SU-DHL-6 (cell line): ENCODE data around the gene LRRC73.

ENCODE experiments used
- H2AFZ ChIP-seq: fragments of 200-600 bp; sonication (generic); 2 replicates; pipeline ENCODE4 v1.6.1; 2014; ENCODE audit warnings: low read depth, mild to moderate bottlenecking, moderate library complexity, mixed read lengths, antibody characterized with exemption, low read length; ENCODE audit not compliant: severe bottlenecking
- H3F3A ChIP-seq: fragments of 200-600 bp; shearing (Covaris generic); 2 replicates; pipeline ENCODE4 v1.6.0; 2016; ENCODE audit warnings: antibody characterized with exemption, mild to moderate bottlenecking; ENCODE audit not compliant: insufficient read depth
- H3K27ac ChIP-seq: fragments of 200-600 bp; sonication (generic); 2 replicates; pipeline ENCODE4 v1.5.1; 2016; ENCODE audit warnings: low read depth, mild to moderate bottlenecking, low read length, moderate library complexity, mixed read lengths
- H3K27me3 ChIP-seq: fragments of 200-600 bp; sonication (generic), shearing (Covaris generic); 2 replicates; pipeline ENCODE4 v1.6.0; 2014; ENCODE audit warnings: mild to moderate bottlenecking, low read length
- H3K36me3 ChIP-seq: fragments of 200-600 bp; sonication (generic); 2 replicates; pipeline ENCODE4 v1.6.1; 2014; ENCODE audit warnings: mild to moderate bottlenecking, low read length, mixed read lengths
- H3K4me2 ChIP-seq: fragments of 300-600, 200-600 bp; shearing (Covaris generic), sonication (generic); 2 replicates; pipeline ENCODE4 v1.6.0; 2014; ENCODE audit warnings: low read length, low read depth, mild to moderate bottlenecking; ENCODE audit not compliant: poor library complexity, severe bottlenecking
- H3K4me3 ChIP-seq: fragments of 200-600 bp; sonication (generic); 2 replicates; pipeline ENCODE4 v1.5.1; 2014; ENCODE audit warnings: antibody characterized with exemption, low read length, mild to moderate bottlenecking, mixed read lengths; ENCODE audit not compliant: insufficient read depth, poor library complexity, severe bottlenecking
- H3K79me2 ChIP-seq: fragments of 200-600 bp; sonication (generic); 2 replicates; pipeline ENCODE4 v1.6.1; 2014; ENCODE audit warnings: mild to moderate bottlenecking, low read length, moderate library complexity; ENCODE audit not compliant: insufficient read depth
- H3K9ac ChIP-seq: fragments of 200-600 bp; sonication (generic); 2 replicates; pipeline ENCODE4 v1.7.0; 2014; ENCODE audit warnings: mild to moderate bottlenecking, low read length
- H3K9me2 ChIP-seq: fragments of 200-600 bp; sonication (generic); replicated peaks from 2 replicates; pipeline ENCODE4 v1.6.1; 2014; ENCODE audit warnings: low read length; ENCODE audit not compliant: insufficient read depth
- H3K9me3 ChIP-seq: fragments of 200-600 bp; sonication (generic); 2 replicates; pipeline ENCODE4 v1.6.1; 2014; ENCODE audit warnings: low read length, mixed read lengths; ENCODE audit not compliant: insufficient read depth
- H4K20me1 ChIP-seq: fragments of 200-600 bp; sonication (generic); 2 replicates; pipeline ENCODE4 v1.6.1; 2014; ENCODE audit warnings: low read depth, mild to moderate bottlenecking, antibody characterized with exemption, low read length, moderate library complexity, mixed read lengths
- EZH2phosphoT487 ChIP-seq: fragments of 200-600 bp; sonication (generic), shearing (Covaris generic); conservative IDR thresholded peaks from 2 replicates; pipeline ENCODE4 v1.6.1; 2018; ENCODE audit warnings: mild to moderate bottlenecking, antibody characterized with exemption, low read length, moderate library complexity, mixed read lengths
- TF ChIP-seq, protein P1 (sequence below): fragments of 200-600 bp; sonication (generic); IDR thresholded peaks from one replicate; pipeline ENCODE4 v1.5.1; 2017; ENCODE audit warnings: antibody characterized with exemption, mild to moderate bottlenecking, low read length, moderate library complexity; ENCODE audit not compliant: insufficient read depth, poor library complexity, severe bottlenecking

The LRRC73 gene

GRCh38 chr6:43515808-43516207 is 5.7 kb upstream of the LRRC73 start:
- peaks cover 13% of the 10 kb centered on the region for H3F3A ChIP-seq
- H3K4me3 ChIP-seq: peak overlapping the region; percentile 88
- H2AFZ ChIP-seq: no peak overlapping the region
- H3K79me2 ChIP-seq: peaks cover 44% of the 10 kb centered on the region
- H3K9me3 ChIP-seq: no peaks in the 10 kb centered on the region
- TF ChIP-seq, protein P1, sequence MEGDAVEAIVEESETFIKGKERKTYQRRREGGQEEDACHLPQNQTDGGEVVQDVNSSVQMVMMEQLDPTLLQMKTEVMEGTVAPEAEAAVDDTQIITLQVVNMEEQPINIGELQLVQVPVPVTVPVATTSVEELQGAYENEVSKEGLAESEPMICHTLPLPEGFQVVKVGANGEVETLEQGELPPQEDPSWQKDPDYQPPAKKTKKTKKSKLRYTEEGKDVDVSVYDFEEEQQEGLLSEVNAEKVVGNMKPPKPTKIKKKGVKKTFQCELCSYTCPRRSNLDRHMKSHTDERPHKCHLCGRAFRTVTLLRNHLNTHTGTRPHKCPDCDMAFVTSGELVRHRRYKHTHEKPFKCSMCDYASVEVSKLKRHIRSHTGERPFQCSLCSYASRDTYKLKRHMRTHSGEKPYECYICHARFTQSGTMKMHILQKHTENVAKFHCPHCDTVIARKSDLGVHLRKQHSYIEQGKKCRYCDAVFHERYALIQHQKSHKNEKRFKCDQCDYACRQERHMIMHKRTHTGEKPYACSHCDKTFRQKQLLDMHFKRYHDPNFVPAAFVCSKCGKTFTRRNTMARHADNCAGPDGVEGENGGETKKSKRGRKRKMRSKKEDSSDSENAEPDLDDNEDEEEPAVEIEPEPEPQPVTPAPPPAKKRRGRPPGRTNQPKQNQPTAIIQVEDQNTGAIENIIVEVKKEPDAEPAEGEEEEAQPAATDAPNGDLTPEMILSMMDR: no peak
- TF ChIP-seq EZH2phosphoT487: no peak
- H3K4me2 ChIP-seq: peak overlapping the region; percentile 62
- no peaks in the 10 kb centered on the region for H3K27me3 ChIP-seq
- H3K27ac ChIP-seq: no peak overlapping the region
- no peaks in the 10 kb centered on the region for H4K20me1 ChIP-seq
- no peaks in the 10 kb centered on the region for H3K9me2 ChIP-seq
- peaks cover 17% of the 10 kb centered on the region; the same call in 1 of the 2 replicates for H3K36me3 ChIP-seq
- peak overlapping the region; percentile 86 for H3K9ac ChIP-seq

DNA sequence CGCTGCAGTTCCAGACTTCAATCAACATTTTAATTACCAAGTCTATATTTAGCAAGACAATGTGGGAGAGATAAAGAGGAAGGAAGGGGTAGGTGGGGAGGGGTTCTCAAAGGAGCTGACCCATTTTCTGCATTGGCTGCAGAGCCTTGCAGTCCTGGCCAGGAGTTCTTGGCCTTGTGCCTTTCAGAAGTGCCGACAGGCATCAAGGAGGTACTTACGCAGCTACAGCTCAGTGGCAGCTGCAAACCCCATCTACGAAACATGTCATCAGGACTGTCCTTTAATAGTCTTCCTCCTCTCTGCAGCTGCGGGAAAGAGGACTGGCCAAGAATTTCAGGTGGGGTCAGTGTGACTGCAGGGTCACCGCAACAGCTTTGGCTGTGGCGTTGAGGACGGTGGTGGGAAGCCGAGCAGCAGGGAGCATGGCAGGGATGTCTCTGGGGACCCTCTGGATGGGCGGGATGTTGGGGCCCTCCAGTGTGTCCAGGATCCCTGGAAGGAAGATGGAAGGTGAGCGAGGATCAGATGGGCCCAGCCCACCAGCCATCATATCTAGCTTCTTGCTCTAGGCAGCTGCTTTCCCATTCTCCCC is 1.8 kb upstream of the LRRC73 start:
- H4K20me1 ChIP-seq: no peaks in the 10 kb centered on the region; the same call in 1 of the 2 replicates
- H2AFZ ChIP-seq: no peak overlapping the region
- peaks cover 7% of the 10 kb centered on the region for H3F3A ChIP-seq
- no peak overlapping the region for H3K9ac ChIP-seq
- H3K27ac ChIP-seq: no peak overlapping the region
- no peaks in the 10 kb centered on the region for H3K36me3 ChIP-seq
- TF ChIP-seq, protein P1: no peak
- TF ChIP-seq EZH2phosphoT487: no peak
- peaks cover 16% of the 10 kb centered on the region for H3K79me2 ChIP-seq
- H3K9me3 ChIP-seq: no peaks in the 10 kb centered on the region
- no peaks in the 10 kb centered on the region for H3K9me2 ChIP-seq
- H3K27me3 ChIP-seq: no peaks in the 10 kb centered on the region
- no peak overlapping the region for H3K4me3 ChIP-seq
- no peak overlapping the region for H3K4me2 ChIP-seq

- Histone ChIP-seq H3K27ac (no peak overlapping the region), H2AFZ (no peak overlapping the region), H3K79me2 (peaks cover 6% of the 10 kb centered on the region; the same call in 1 of the 2 replicates), H3K4me2 (no peak overlapping the region), H3K9me2 (no peaks in the 10 kb centered on the region), H3K9ac (no peak overlapping the region), H3K27me3 (no peaks in the 10 kb centered on the region), H3F3A (peaks cover 7% of the 10 kb centered on the region), H3K36me3 (no peaks in the 10 kb centered on the region), H3K4me3 (no peak overlapping the region), H3K9me3 (no peaks in the 10 kb centered on the region), H4K20me1 (no peaks in the 10 kb centered on the region; the same call in 1 of the 2 replicates)
- TF ChIP-seq EZH2phosphoT487: no peak
- TF ChIP-seq, protein P1: no peak
These were observed 649 bp upstream of the LRRC73 start for GRCh38 chr6:43510827-43511163.
